ENCODE results near the gene BICDL1.

DNA sequence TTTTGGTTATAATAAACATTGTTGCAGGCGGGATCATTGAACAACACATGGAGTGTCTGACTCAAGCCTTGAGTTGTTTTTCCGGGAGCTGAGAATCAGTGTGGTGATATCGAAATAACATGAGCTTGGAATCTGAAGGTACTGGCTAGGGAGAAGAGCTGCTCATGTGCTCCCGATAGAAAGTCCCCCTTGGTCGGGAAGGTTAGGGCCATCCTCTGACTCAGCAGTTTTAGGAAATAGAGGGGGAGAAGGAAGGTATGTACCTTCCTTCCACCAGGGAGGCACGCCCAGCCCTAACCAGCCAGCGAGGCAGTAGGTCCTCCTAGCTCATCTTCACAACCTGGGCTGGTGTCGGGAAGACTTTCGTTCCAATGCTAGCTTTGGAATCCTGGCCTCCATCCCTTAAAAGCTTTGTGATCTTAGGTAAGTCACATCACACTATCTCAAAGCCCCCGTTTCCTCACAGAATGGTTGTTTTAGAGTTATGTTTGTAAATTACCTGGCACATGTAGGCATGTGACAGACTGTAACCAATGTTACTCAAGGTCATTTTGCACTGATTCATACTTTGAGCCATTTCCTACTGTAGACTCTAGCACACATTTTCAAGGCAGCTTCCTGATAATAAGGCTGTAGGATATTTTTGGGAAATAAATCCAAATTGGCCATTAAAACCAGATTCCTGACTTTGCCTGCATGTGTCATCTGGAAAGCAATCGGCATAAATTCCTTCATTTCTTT is 129.5 kb downstream of the BICDL1 start:
- no peak for TF ChIP-seq EZH2 (IDR thresholded peaks at IDR 0.05; ENCODE audit: insufficient read depth, poor library complexity, severe bottlenecking)
- TF ChIP-seq EZH2phosphoT487 (IDR thresholded peaks at IDR 0.05; ENCODE audit: insufficient read depth, low read depth) = no peak

Data from GM23248 (cell line).